Measurements from ENCODE around the gene ZNF804B.

Gene ZNF804B

DNA sequence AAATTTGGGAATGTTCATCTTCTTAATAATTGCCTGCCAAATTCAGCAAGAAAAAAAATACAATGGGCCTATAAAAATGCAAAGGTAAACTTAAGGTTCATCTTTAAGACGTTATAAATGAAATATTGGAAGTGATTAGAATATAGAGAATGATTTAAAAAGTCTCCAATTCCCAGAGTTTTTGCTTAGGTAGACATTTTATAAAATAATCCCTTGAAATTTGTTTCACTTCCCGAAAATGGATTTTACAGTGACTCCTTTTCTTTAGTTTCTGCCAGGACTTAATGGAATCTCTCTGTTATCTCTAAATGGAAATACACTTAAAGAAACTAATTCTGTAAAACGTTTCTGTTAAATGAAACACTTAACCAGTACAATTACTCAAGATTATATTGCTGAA, 580.2 kb downstream of the ZNF804B start:
- CTCF ChIA-PET = interaction anchor here (0.6 kb wide), 1 partner anchor 32 kb away, joined by 3 read pairs; no protein-coding TSS in a partner anchor
- no peak for TF ChIP-seq ZNF510 (tag by site-specific recombination; IDR thresholded peaks at IDR 0.05; ENCODE audit: insufficient replicate concordance)
- no peak for TF ChIP-seq ZNF626 (tag by site-specific recombination; IDR thresholded peaks at IDR 0.05)
- TF ChIP-seq ZNF426 (tag by site-specific recombination; IDR thresholded peaks at IDR 0.05) = no peak
- no peak for TF ChIP-seq ZNF776 (tag by site-specific recombination; IDR thresholded peaks at IDR 0.05; ENCODE audit: borderline replicate concordance)
- TF ChIP-seq, protein P1, sequence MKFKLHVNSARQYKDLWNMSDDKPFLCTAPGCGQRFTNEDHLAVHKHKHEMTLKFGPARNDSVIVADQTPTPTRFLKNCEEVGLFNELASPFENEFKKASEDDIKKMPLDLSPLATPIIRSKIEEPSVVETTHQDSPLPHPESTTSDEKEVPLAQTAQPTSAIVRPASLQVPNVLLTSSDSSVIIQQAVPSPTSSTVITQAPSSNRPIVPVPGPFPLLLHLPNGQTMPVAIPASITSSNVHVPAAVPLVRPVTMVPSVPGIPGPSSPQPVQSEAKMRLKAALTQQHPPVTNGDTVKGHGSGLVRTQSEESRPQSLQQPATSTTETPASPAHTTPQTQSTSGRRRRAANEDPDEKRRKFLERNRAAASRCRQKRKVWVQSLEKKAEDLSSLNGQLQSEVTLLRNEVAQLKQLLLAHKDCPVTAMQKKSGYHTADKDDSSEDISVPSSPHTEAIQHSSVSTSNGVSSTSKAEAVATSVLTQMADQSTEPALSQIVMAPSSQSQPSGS (tag by site-specific recombination; IDR thresholded peaks at IDR 0.05; ENCODE audit: low read depth) = no peak
- TF ChIP-seq OVOL3 (tag by site-specific recombination; IDR thresholded peaks at IDR 0.05) = no peak
- no peak for TF ChIP-seq ZNF548 (tag by site-specific recombination; IDR thresholded peaks at IDR 0.05)
- TF ChIP-seq ZNF610 (tag by site-specific recombination; IDR thresholded peaks at IDR 0.05; ENCODE audit: borderline replicate concordance) = no peak
- no peak for TF ChIP-seq ZNF529 (tag by site-specific recombination; IDR thresholded peaks at IDR 0.05; ENCODE audit: insufficient replicate concordance)
- no peaks in the 10 kb centered on the region for H3K4me1 ChIP-seq (ENCODE audit: control insufficient read depth, insufficient read depth, low read length)

DNA sequence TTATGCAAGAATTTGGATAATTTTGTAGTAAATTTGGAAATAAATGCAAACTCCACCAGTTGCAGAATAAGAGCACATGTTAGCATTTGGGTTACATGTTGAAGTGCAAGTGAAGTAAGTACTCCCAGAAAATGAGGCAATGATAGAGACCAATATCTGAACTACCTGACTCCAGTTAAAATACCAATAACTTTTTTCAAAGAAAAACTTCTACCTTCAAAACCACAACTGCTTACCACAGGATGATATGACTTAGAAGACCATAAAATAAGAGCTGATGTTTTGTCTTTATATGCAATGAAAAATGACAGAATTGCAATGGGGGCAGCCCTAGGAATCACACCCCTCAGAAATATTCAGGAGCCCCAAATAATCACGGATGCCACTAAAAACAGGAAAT, 597.6 kb downstream of the ZNF804B start:
- H3K4me3 ChIP-seq (ENCODE audit: low read depth, low read length) = no peak overlapping the region
- TF ChIP-seq ZFP3 (tag by site-specific recombination; IDR thresholded peaks at IDR 0.05; ENCODE audit: low read depth) (no peak), SP2 (tag by site-specific recombination; IDR thresholded peaks at IDR 0.05) (no peak), TCF7L2 (IDR thresholded peaks at IDR 0.05; ENCODE audit: borderline replicate concordance, low read depth, low read length) (no peak), ZNF549 (tag by site-specific recombination; IDR thresholded peaks at IDR 0.05) (no peak), TRIM28 (IDR thresholded peaks at IDR 0.05; ENCODE audit: borderline replicate concordance, low read length) (no peak), ZNF426 (tag by site-specific recombination; IDR thresholded peaks at IDR 0.05) (no peak), ZNF654 (tag by site-specific recombination; IDR thresholded peaks at IDR 0.05; ENCODE audit: low read depth) (no peak), ZNF660 (tag by site-specific recombination; IDR thresholded peaks at IDR 0.05) (no peak), ZBTB1 (tag by site-specific recombination; IDR thresholded peaks at IDR 0.05) (no peak), ZNF146 (tag by site-specific recombination; IDR thresholded peaks at IDR 0.05) (no peak), ZNF558 (tag by site-specific recombination; IDR thresholded peaks at IDR 0.05) (no peak), ZNF140 (tag by site-specific recombination; IDR thresholded peaks at IDR 0.05) (no peak), ZNF169 (tag by site-specific recombination; IDR thresholded peaks at IDR 0.05) (no peak)
- TF ChIP-seq, protein P2, sequence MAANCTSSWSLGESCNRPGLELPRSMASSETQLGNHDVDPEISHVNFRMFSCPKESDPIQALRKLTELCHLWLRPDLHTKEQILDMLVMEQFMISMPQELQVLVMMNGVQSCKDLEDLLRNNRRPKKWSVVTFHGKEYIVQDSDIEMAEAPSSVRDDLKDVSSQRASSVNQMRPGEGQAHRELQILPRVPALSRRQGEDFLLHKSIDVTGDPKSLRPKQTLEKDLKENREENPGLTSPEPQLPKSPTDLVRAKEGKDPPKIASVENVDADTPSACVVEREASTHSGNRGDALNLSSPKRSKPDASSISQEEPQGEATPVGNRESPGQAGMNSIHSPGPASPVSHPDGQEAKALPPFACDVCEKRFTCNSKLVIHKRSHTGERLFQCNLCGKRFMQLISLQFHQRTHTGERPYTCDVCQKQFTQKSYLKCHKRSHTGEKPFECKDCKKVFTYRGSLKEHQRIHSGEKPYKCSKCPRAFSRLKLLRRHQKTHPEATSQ (tag by site-specific recombination; IDR thresholded peaks at IDR 0.05) = no peak
- TF ChIP-seq, protein P3, sequence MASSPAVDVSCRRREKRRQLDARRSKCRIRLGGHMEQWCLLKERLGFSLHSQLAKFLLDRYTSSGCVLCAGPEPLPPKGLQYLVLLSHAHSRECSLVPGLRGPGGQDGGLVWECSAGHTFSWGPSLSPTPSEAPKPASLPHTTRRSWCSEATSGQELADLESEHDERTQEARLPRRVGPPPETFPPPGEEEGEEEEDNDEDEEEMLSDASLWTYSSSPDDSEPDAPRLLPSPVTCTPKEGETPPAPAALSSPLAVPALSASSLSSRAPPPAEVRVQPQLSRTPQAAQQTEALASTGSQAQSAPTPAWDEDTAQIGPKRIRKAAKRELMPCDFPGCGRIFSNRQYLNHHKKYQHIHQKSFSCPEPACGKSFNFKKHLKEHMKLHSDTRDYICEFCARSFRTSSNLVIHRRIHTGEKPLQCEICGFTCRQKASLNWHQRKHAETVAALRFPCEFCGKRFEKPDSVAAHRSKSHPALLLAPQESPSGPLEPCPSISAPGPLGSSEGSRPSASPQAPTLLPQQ (tag by site-specific recombination; IDR thresholded peaks at IDR 0.05) = no peak
- POLR2A ChIA-PET = no interaction called here
- CTCF ChIA-PET = no interaction called here
- H3K4me1 ChIP-seq (ENCODE audit: control insufficient read depth, insufficient read depth, low read length) = no peaks in the 10 kb centered on the region
- H3K9me3 ChIP-seq (ENCODE audit: control insufficient read depth, insufficient read depth, low read depth, low read length) = no peaks in the 10 kb centered on the region
- H3K36me3 ChIP-seq (ENCODE audit: control insufficient read depth in 2 of 2, insufficient read depth in 1 of 2, low read length in 2 of 2) = no peaks in the 10 kb centered on the region
- no peak overlapping the region for H3K27ac ChIP-seq (ENCODE audit: extremely low read depth, low read depth, low read length)

More for the DNA sequence above, 580.2 kb downstream of the ZNF804B start:
- Histone ChIP-seq H3K9me3 (ENCODE audit: control insufficient read depth, insufficient read depth, low read depth, low read length) (no peaks in the 10 kb centered on the region), H3K4me3 (ENCODE audit: low read depth, low read length) (no peak overlapping the region), H3K27ac (ENCODE audit: extremely low read depth, low read depth, low read length) (no peak overlapping the region), H3K36me3 (ENCODE audit: control insufficient read depth in 2 of 2, insufficient read depth in 1 of 2, low read length in 2 of 2) (no peaks in the 10 kb centered on the region)
- POLR2A ChIA-PET = no interaction called here

All from HEK293 (cell line).